DND-41 (cell line): ENCODE measurements around the gene STARD13.

Experiments
- ATAC-seq: fragments of 200-7000 bp; cut with Tn5 transposase; 3 replicates; pipeline ENCODE4 v1.9.1; 2021; ENCODE audit warnings: low read depth; ENCODE audit not compliant: insufficient read depth
- DNase-seq: peaks from one replicate; pipeline ENCODE4 v3.0.0-alpha.2; 2020
- H2AFZ ChIP-seq: 2 replicates; pipeline ENCODE4 v1.6.0; 2012; ENCODE audit warnings: low read depth, low read length
- H3K27ac ChIP-seq: 2 replicates; pipeline ENCODE4 v1.5.1; 2012; ENCODE audit warnings: low read length, inconsistent platforms
- H3K27me3 ChIP-seq: fragments of 200-600 bp; sonication (generic); 2 replicates; pipeline ENCODE4 v1.6.0; 2012; ENCODE audit warnings: low read length, mild to moderate bottlenecking, inconsistent platforms; ENCODE audit not compliant: insufficient read depth, poor library complexity
- H3K36me3 ChIP-seq: 2 replicates; pipeline ENCODE4 v1.5.1; 2012; ENCODE audit warnings: low read length, inconsistent platforms; ENCODE audit not compliant: insufficient read depth
- H3K4me1 ChIP-seq: 2 replicates; pipeline ENCODE4 v1.5.1; 2012; ENCODE audit warnings: mild to moderate bottlenecking, low read length; ENCODE audit not compliant: insufficient read depth
- H3K4me2 ChIP-seq: 2 replicates; pipeline ENCODE4 v1.6.0; 2012; ENCODE audit warnings: mild to moderate bottlenecking, moderate library complexity, low read length, inconsistent platforms; ENCODE audit not compliant: insufficient read depth
- H3K4me3 ChIP-seq, 2 experiments: fragments of 200-600 bp in 1 of 2; shearing (Covaris generic) in 1 of 2; 2 replicates each; pipeline ENCODE4 v1.5.1; 2012 to 2016; ENCODE audit warnings: inconsistent platforms in 2 of 2, low read length in 2 of 2, mild to moderate bottlenecking in 2 of 2, low read depth in 1 of 2, moderate library complexity in 1 of 2
- H3K79me2 ChIP-seq: 2 replicates; pipeline ENCODE4 v1.6.0; 2012; ENCODE audit warnings: low read length, inconsistent platforms; ENCODE audit not compliant: insufficient read depth
- H3K9ac ChIP-seq: 2 replicates; pipeline ENCODE4 v1.6.0; 2012; ENCODE audit warnings: low read depth, mild to moderate bottlenecking, inconsistent platforms, low read length, moderate library complexity
- H3K9me3 ChIP-seq: 2 replicates; pipeline ENCODE4 v1.5.1; 2012; ENCODE audit warnings: low read length, moderate library complexity, mild to moderate bottlenecking, inconsistent platforms; ENCODE audit not compliant: insufficient read depth, severe bottlenecking
- H4K20me1 ChIP-seq: 2 replicates; pipeline ENCODE4 v1.6.0; 2012; ENCODE audit warnings: low read length; ENCODE audit not compliant: insufficient read depth
- EZH2 ChIP-seq: IDR thresholded peaks from 3 replicates; pipeline ENCODE4 v1.6.1; 2012; ENCODE audit warnings: borderline replicate concordance, low read depth, mild to moderate bottlenecking, moderate library complexity, low read length, inconsistent platforms; ENCODE audit not compliant: severe bottlenecking
- TF ChIP-seq, protein P1 (sequence below): IDR thresholded peaks from 2 replicates; pipeline ENCODE4 v1.5.1; 2012; ENCODE audit warnings: borderline replicate concordance, low read length, moderate library complexity, mild to moderate bottlenecking; ENCODE audit not compliant: poor library complexity, severe bottlenecking; ENCODE audit errors: extremely low read depth

The STARD13 gene

GRCh38 chr13:33278913-33279312 is 6.6 kb downstream of the STARD13 start:
- Histone ChIP-seq H3K4me1 (no peaks in the 10 kb centered on the region), H3K79me2 (no peaks in the 10 kb centered on the region)

DNA sequence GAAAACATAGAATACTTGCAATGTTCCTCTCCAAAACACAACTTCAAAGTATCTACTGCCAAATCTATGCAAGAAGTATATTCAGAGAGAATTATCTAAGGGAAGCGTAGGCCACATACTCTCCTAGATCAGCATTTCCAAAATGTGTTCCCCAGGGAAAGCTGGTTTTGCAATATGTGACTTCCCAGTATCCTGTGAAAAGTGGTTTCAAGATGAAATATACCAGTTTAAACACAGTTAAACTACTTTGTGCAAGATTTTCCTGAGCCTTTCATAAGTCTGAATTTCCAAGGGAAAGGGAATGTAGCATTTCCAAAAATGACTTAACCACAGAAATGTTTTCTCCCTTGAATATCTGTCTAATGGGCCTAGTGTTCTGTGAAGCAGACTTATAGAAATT is 7.6 kb downstream of the STARD13 start:
- Histone ChIP-seq H3K4me1 (no peaks in the 10 kb centered on the region), H3K4me3 (no peak overlapping the region), H3K27ac (no peak overlapping the region), H2AFZ (no peak overlapping the region), H3K9me3 (no peaks in the 10 kb centered on the region), H4K20me1 (no peaks in the 10 kb centered on the region), H3K79me2 (no peaks in the 10 kb centered on the region), H3K9ac (no peak overlapping the region), H3K4me2 (no peak overlapping the region), H3K27me3 (no peaks in the 10 kb centered on the region), H3K36me3 (no peaks in the 10 kb centered on the region)
- no peak for DNase-seq
- no peak for TF ChIP-seq EZH2
- TF ChIP-seq, protein P1, sequence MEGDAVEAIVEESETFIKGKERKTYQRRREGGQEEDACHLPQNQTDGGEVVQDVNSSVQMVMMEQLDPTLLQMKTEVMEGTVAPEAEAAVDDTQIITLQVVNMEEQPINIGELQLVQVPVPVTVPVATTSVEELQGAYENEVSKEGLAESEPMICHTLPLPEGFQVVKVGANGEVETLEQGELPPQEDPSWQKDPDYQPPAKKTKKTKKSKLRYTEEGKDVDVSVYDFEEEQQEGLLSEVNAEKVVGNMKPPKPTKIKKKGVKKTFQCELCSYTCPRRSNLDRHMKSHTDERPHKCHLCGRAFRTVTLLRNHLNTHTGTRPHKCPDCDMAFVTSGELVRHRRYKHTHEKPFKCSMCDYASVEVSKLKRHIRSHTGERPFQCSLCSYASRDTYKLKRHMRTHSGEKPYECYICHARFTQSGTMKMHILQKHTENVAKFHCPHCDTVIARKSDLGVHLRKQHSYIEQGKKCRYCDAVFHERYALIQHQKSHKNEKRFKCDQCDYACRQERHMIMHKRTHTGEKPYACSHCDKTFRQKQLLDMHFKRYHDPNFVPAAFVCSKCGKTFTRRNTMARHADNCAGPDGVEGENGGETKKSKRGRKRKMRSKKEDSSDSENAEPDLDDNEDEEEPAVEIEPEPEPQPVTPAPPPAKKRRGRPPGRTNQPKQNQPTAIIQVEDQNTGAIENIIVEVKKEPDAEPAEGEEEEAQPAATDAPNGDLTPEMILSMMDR, result no peak
- ATAC-seq, result no peak

More at GRCh38 chr13:33278913-33279312, 6.6 kb downstream of the STARD13 start:
- no peak for DNase-seq
- ATAC-seq, result no peak
- Histone ChIP-seq H2AFZ (no peak overlapping the region), H3K4me3 (no peak overlapping the region), H3K27ac (no peak overlapping the region), H3K36me3 (no peaks in the 10 kb centered on the region), H3K27me3 (no peaks in the 10 kb centered on the region), H3K9ac (no peak overlapping the region), H4K20me1 (no peaks in the 10 kb centered on the region), H3K9me3 (no peaks in the 10 kb centered on the region), H3K4me2 (no peak overlapping the region)
- TF ChIP-seq EZH2, result no peak
- TF ChIP-seq, protein P1, result no peak

DNA sequence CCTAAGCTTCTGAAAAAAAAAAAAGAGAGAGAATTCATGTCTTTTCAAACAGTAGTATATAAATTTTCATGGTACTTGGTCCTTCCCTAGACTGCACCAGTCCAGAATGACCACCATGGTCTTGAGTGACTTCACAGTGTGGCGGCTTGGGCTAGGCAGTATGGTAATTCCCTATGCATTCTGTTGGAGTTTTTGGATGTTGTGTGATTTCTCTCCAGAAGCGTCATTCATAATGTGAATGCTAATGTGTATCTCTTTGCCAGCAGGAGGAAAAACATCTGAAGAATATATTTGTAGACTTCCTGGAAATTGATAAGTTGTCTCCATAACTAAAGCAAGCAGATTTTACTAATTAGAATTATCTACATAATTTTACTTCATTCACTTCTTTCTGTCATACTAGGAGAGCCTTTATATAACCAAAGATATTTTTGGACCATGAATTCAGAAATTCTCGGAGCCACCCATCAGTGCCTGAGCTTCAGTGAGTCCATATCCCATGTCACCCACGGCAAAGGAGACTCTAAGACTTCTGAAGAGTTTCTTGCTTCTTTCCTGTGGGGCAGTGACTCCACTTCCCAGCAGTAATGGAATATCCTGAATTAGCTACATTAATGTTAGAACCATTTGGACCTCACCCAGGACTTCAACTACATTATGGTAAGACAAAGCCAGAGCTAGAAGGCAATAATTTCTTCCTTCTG is 8.4 kb downstream of the STARD13 start:
- H3K79me2 ChIP-seq, result no peaks in the 10 kb centered on the region
- ATAC-seq (no peak), DNase-seq (no peak)
- no peak overlapping the region for H3K4me2 ChIP-seq
- H3K36me3 ChIP-seq, result no peaks in the 10 kb centered on the region
- no peak overlapping the region for H3K4me3 ChIP-seq
- H4K20me1 ChIP-seq, result no peaks in the 10 kb centered on the region
- no peak overlapping the region for H3K27ac ChIP-seq
- no peaks in the 10 kb centered on the region for H3K27me3 ChIP-seq
- no peaks in the 10 kb centered on the region for H3K4me1 ChIP-seq
- H3K9me3 ChIP-seq, result no peaks in the 10 kb centered on the region
- TF ChIP-seq, protein P1, result no peak
- TF ChIP-seq EZH2, result no peak
- no peak overlapping the region for H2AFZ ChIP-seq
- H3K9ac ChIP-seq, result no peak overlapping the region

GRCh38 chr13:33276570-33276969 is 9.0 kb downstream of the STARD13 start:
- no peak overlapping the region for H3K4me3 ChIP-seq
- ATAC-seq, result no peak
- no peaks in the 10 kb centered on the region for H3K4me1 ChIP-seq
- H3K27ac ChIP-seq, result no peak overlapping the region
- no peaks in the 10 kb centered on the region for H3K9me3 ChIP-seq
- no peaks in the 10 kb centered on the region for H3K79me2 ChIP-seq
- no peaks in the 10 kb centered on the region for H3K27me3 ChIP-seq
- no peak for DNase-seq
- no peak overlapping the region for H2AFZ ChIP-seq
- H3K9ac ChIP-seq, result no peak overlapping the region
- TF ChIP-seq, protein P1, result no peak
- TF ChIP-seq EZH2, result no peak
- no peaks in the 10 kb centered on the region for H4K20me1 ChIP-seq
- no peaks in the 10 kb centered on the region for H3K36me3 ChIP-seq
- no peak overlapping the region for H3K4me2 ChIP-seq
